Measurements from ENCODE around the gene SH3GLB1. TPM values are rescaled to one million over a fixed set of nuclear protein-coding genes. Genes with fewer than 3 reads are reported as not detected.

SH3GLB1 gene
- total and polyA plus RNA-seq, 2 donors (not counting 3 experiments of a cell fraction or from before 2014, with no cell fraction given) = 43.7 to 140 TPM

- Histone ChIP-seq H3K27me3 (ENCODE audit: control insufficient read depth in 2 of 2, insufficient read depth in 2 of 2, low read length in 2 of 2) (no peaks in the 10 kb centered on the region), H3K27ac (ENCODE audit: insufficient read depth, low read depth, low read length) (no peak overlapping the region), H3K9ac (replicated peaks; ENCODE audit: extremely low read depth, insufficient read depth, low read length) (no peak overlapping the region), H3K9me3 (replicated peaks; ENCODE audit: control insufficient read depth, insufficient read depth, low read length) (no peaks in the 10 kb centered on the region), H3K9me1 (replicated peaks; ENCODE audit: control insufficient read depth, extremely low read depth, insufficient read depth, low read length) (no peaks in the 10 kb centered on the region), H3K36me3 (ENCODE audit: control insufficient read depth in 2 of 2, extremely low read depth in 1 of 2, insufficient read depth in 2 of 2, low read length in 2 of 2) (peaks cover 25 to 49% of the 10 kb centered on the region in 2 experiments), H3K4me2 (ENCODE audit: insufficient read depth, low read length) (peak overlapping the region; percentile 29), H3K79me2 (ENCODE audit: control insufficient read depth, insufficient read depth, low read length) (peaks cover 2% of the 10 kb centered on the region), H4K20me1 (replicated peaks; ENCODE audit: control insufficient read depth, extremely low read depth, insufficient read depth, low read length) (peaks cover 2% of the 10 kb centered on the region), H2AFZ (ENCODE audit: low read depth, low read length) (no peak overlapping the region), H3K4me3 (replicated peaks in 1 of 3; ENCODE audit: insufficient read depth in 1 of 3, low read depth in 1 of 3, low read length in 3 of 3) (no peak overlapping the region), H3K4me1 (ENCODE audit: control insufficient read depth, extremely low read depth, insufficient read depth, low read length) (peaks cover 6% of the 10 kb centered on the region)
- DNase-seq (ENCODE audit: low read depth, low spot score) = no peak
- no peak for TF ChIP-seq FOS (IDR thresholded peaks at IDR 0.05; ENCODE audit: borderline replicate concordance, insufficient read depth, low read length)
- TF ChIP-seq POLR2A (IDR thresholded peaks at IDR 0.05; ENCODE audit: low read depth, low read length) = no peak
- TF ChIP-seq, protein P1, sequence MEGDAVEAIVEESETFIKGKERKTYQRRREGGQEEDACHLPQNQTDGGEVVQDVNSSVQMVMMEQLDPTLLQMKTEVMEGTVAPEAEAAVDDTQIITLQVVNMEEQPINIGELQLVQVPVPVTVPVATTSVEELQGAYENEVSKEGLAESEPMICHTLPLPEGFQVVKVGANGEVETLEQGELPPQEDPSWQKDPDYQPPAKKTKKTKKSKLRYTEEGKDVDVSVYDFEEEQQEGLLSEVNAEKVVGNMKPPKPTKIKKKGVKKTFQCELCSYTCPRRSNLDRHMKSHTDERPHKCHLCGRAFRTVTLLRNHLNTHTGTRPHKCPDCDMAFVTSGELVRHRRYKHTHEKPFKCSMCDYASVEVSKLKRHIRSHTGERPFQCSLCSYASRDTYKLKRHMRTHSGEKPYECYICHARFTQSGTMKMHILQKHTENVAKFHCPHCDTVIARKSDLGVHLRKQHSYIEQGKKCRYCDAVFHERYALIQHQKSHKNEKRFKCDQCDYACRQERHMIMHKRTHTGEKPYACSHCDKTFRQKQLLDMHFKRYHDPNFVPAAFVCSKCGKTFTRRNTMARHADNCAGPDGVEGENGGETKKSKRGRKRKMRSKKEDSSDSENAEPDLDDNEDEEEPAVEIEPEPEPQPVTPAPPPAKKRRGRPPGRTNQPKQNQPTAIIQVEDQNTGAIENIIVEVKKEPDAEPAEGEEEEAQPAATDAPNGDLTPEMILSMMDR (IDR thresholded peaks at IDR 0.05; ENCODE audit: extremely low read depth in 1 of 2, insufficient read depth in 1 of 2, low read depth in 1 of 2, low read length in 2 of 2) = no peak
- no peak for TF ChIP-seq GATA2 (IDR thresholded peaks at IDR 0.05; ENCODE audit: insufficient read depth, insufficient read length, low read depth, low read length)
- TF ChIP-seq, protein P2, sequence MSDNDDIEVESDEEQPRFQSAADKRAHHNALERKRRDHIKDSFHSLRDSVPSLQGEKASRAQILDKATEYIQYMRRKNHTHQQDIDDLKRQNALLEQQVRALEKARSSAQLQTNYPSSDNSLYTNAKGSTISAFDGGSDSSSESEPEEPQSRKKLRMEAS (IDR thresholded peaks at IDR 0.05; ENCODE audit: insufficient read depth, insufficient read length) = no peak
- TF ChIP-seq POLR2AphosphoS5 (IDR thresholded peaks at IDR 0.05; ENCODE audit: insufficient read depth, low read depth, low read length) = no peak
- TF ChIP-seq JUN (IDR thresholded peaks at IDR 0.05; ENCODE audit: borderline replicate concordance, insufficient read depth, insufficient read length, low read depth) = no peak
- TF ChIP-seq MYC (IDR thresholded peaks at IDR 0.05; ENCODE audit: low read depth, low read length) = no peak
- no peak for TF ChIP-seq EZH2 (IDR thresholded peaks at IDR 0.05; ENCODE audit: borderline replicate concordance, low read depth, low read length, severe bottlenecking)
- intact Hi-C loops (cut with micrococcal nuclease) (no loop called here), dilution Hi-C loops (cut with MboI; ENCODE audit: extremely low pct_ligation_motif_present, low sequenced_read_pairs) (no loop called here)
- ChIA-PET POLR2A (no interaction called here), CTCF (interaction anchor here (0.8 to 1.5 kb wide), 14 partner anchors 10 to 360 kb away, joined by 3 to 10 read pairs (median 3); partner anchors contain the start of gene SH3GLB1)
- BruUV-seq (replicated peaks) = no TSS peak
- FAIRE-seq = no peak
These were observed 35.5 kb downstream of the SH3GLB1 start for GRCh38 chr1:86739648-86740509.
